BLaER1 treated with 17β-estradiol and CSF1 and Interleukin-3, amounts not matched to agents 10 nM and 100 nM (cell line): ENCODE results near the gene LHFPL6.
A peak's percentile ranks its signal among the peaks of the same experiment; 100 is the strongest.

Experiments
- H3K27ac ChIP-seq, 11 experiments: shearing (Covaris generic); formaldehyde crosslinking; 2 replicates each; pipeline ENCODE4 v1.8.1; 2022
- H3K27me3 ChIP-seq, 11 experiments: shearing (Covaris generic); formaldehyde crosslinking; 2 replicates each; pipeline ENCODE4 v1.8.1; 2022
- H3K36me3 ChIP-seq, 11 experiments: shearing (Covaris generic); formaldehyde crosslinking; 2 replicates each; pipeline ENCODE4 v1.8.1; 2022
- H3K4me1 ChIP-seq, 10 experiments: shearing (Covaris generic); formaldehyde crosslinking; 2 replicates each; pipeline ENCODE4 v1.8.1; 2022
- H3K4me2 ChIP-seq, 11 experiments: shearing (Covaris generic); formaldehyde crosslinking; 2 replicates each; pipeline ENCODE4 v1.8.1; 2022
- H3K4me3 ChIP-seq, 10 experiments: shearing (Covaris generic); formaldehyde crosslinking; 2 replicates each; pipeline ENCODE4 v1.8.1; 2022
- H3K9ac ChIP-seq, 11 experiments: shearing (Covaris generic); formaldehyde crosslinking; 2 replicates each; pipeline ENCODE4 v1.8.1; 2022
- H3K9me3 ChIP-seq, 11 experiments: shearing (Covaris generic); formaldehyde crosslinking; replicated peaks in 1 of 11; 2 replicates each; pipeline ENCODE4 v1.8.1; 2022
- H4K20me1 ChIP-seq, 11 experiments: shearing (Covaris generic); formaldehyde crosslinking; 2 replicates each; pipeline ENCODE4 v1.8.1; 2022
- Cebpa-rat ChIP-seq, 11 experiments: shearing (Covaris generic); IDR thresholded peaks; 2 replicates each; pipeline ENCODE4 v1.8.1; 2022

Gene LHFPL6

GRCh38 chr13:39410096-39410901 is 192.7 kb downstream of the LHFPL6 start:
- Histone ChIP-seq H4K20me1 (no peaks in the 10 kb centered on the region), H3K27ac (no peak overlapping the region), H3K4me3 (no peak overlapping the region), H3K36me3 (no peaks in the 10 kb centered on the region), H3K4me1 (peaks cover 0 to 11% (median 7%) of the 10 kb centered on the region in 10 experiments; a peak in 9 of 20 replicates), H3K9me3 (no peaks in the 10 kb centered on the region), H3K27me3 (no peaks in the 10 kb centered on the region), H3K4me2 (peak overlapping the region in 7 of 11 experiments; percentile 3 to 33 (median 20); a peak in 4 of 22 replicates), H3K9ac (no peak overlapping the region)
- TF ChIP-seq Cebpa-rat (IDR thresholded peaks at IDR 0.05), result peak in 1 of 11 experiments; percentile 23; a peak in 2 of 22 replicates

- no peak for TF ChIP-seq Cebpa-rat (IDR thresholded peaks at IDR 0.05)
- no peak overlapping the region for H3K4me2 ChIP-seq
- H3K4me3 ChIP-seq, result no peak overlapping the region
- no peak overlapping the region for H3K27ac ChIP-seq
- no peak overlapping the region for H3K9ac ChIP-seq
- H4K20me1 ChIP-seq, result no peaks in the 10 kb centered on the region
- peaks cover 0 to 11% (median 7%) of the 10 kb centered on the region in 10 experiments; a peak in 9 of 20 replicates for H3K4me1 ChIP-seq
- H3K27me3 ChIP-seq, result no peaks in the 10 kb centered on the region
- no peaks in the 10 kb centered on the region for H3K9me3 ChIP-seq
- no peaks in the 10 kb centered on the region for H3K36me3 ChIP-seq
These were observed 194.5 kb downstream of the LHFPL6 start for GRCh38 chr13:39408512-39408911.

- H3K4me1 ChIP-seq, result peaks cover 0 to 11% (median 7%) of the 10 kb centered on the region in 10 experiments; a peak in 9 of 20 replicates
- TF ChIP-seq Cebpa-rat (IDR thresholded peaks at IDR 0.05), result no peak
- H3K4me3 ChIP-seq, result no peak overlapping the region
- H3K27ac ChIP-seq, result no peak overlapping the region
- H3K4me2 ChIP-seq, result no peak overlapping the region
- no peaks in the 10 kb centered on the region for H4K20me1 ChIP-seq
- no peaks in the 10 kb centered on the region for H3K36me3 ChIP-seq
- no peak overlapping the region for H3K9ac ChIP-seq
- no peaks in the 10 kb centered on the region for H3K27me3 ChIP-seq
- H3K9me3 ChIP-seq, result no peaks in the 10 kb centered on the region
These were observed 195.2 kb downstream of the LHFPL6 start for GRCh38 chr13:39407786-39408185.

- H3K4me3 ChIP-seq, result no peak overlapping the region
- no peaks in the 10 kb centered on the region for H3K9me3 ChIP-seq
- peaks cover 0 to 11% (median 7%) of the 10 kb centered on the region in 10 experiments; a peak in 9 of 20 replicates for H3K4me1 ChIP-seq
- TF ChIP-seq Cebpa-rat (IDR thresholded peaks at IDR 0.05), result no peak
- H3K27ac ChIP-seq, result no peak overlapping the region
- no peaks in the 10 kb centered on the region for H4K20me1 ChIP-seq
- no peak overlapping the region for H3K9ac ChIP-seq
- H3K27me3 ChIP-seq, result no peaks in the 10 kb centered on the region
- no peaks in the 10 kb centered on the region for H3K36me3 ChIP-seq
- no peak overlapping the region for H3K4me2 ChIP-seq
These were observed 195.9 kb downstream of the LHFPL6 start for GRCh38 chr13:39407138-39407537.

GRCh38 chr13:39406688-39407087 is 196.3 kb downstream of the LHFPL6 start:
- H3K4me2 ChIP-seq, result no peak overlapping the region

GRCh38 chr13:39405596-39406205 is 197.3 kb downstream of the LHFPL6 start:
- Histone ChIP-seq H3K27ac (no peak overlapping the region), H3K36me3 (no peaks in the 10 kb centered on the region)

More at GRCh38 chr13:39406688-39407087, 196.3 kb downstream of the LHFPL6 start:
- H3K27ac ChIP-seq, result no peak overlapping the region
- H4K20me1 ChIP-seq, result no peaks in the 10 kb centered on the region
- H3K9ac ChIP-seq, result no peak overlapping the region
- no peaks in the 10 kb centered on the region for H3K36me3 ChIP-seq
- no peak overlapping the region for H3K4me3 ChIP-seq
- H3K4me1 ChIP-seq, result peaks cover 0 to 11% (median 7%) of the 10 kb centered on the region in 10 experiments; a peak in 9 of 20 replicates
- no peaks in the 10 kb centered on the region for H3K9me3 ChIP-seq
- TF ChIP-seq Cebpa-rat (IDR thresholded peaks at IDR 0.05), result no peak
- no peaks in the 10 kb centered on the region for H3K27me3 ChIP-seq

GRCh38 chr13:39405107-39405506 is 197.9 kb downstream of the LHFPL6 start:
- no peak overlapping the region for H3K4me3 ChIP-seq
- H3K4me1 ChIP-seq, result peaks cover 0 to 3% (median under 1%) of the 10 kb centered on the region in 10 experiments; a peak in 7 of 20 replicates
- TF ChIP-seq Cebpa-rat (IDR thresholded peaks at IDR 0.05), result no peak
- no peaks in the 10 kb centered on the region for H3K9me3 ChIP-seq
- H3K27me3 ChIP-seq, result no peaks in the 10 kb centered on the region
- no peak overlapping the region for H3K27ac ChIP-seq
- H3K4me2 ChIP-seq, result no peak overlapping the region
- H3K9ac ChIP-seq, result no peak overlapping the region
- H4K20me1 ChIP-seq, result no peaks in the 10 kb centered on the region
- H3K36me3 ChIP-seq, result no peaks in the 10 kb centered on the region

More at GRCh38 chr13:39405596-39406205, 197.3 kb downstream of the LHFPL6 start:
- H3K27me3 ChIP-seq, result no peaks in the 10 kb centered on the region
- no peak overlapping the region for H3K4me3 ChIP-seq
- no peak overlapping the region for H3K9ac ChIP-seq
- no peaks in the 10 kb centered on the region for H3K9me3 ChIP-seq
- H3K4me2 ChIP-seq, result no peak overlapping the region
- H4K20me1 ChIP-seq, result no peaks in the 10 kb centered on the region
- TF ChIP-seq Cebpa-rat (IDR thresholded peaks at IDR 0.05), result no peak
- H3K4me1 ChIP-seq, result peaks cover 0 to 8% (median 5%) of the 10 kb centered on the region in 10 experiments; a peak in 9 of 20 replicates

- Histone ChIP-seq H3K27me3 (no peaks in the 10 kb centered on the region), H3K4me1 (no peaks in the 10 kb centered on the region)
These were observed 199.9 kb downstream of the LHFPL6 start for GRCh38 chr13:39403106-39403505.

GRCh38 chr13:39402221-39402970 is 200.6 kb downstream of the LHFPL6 start:
- H3K4me3 ChIP-seq, result no peak overlapping the region
- no peak overlapping the region for H3K27ac ChIP-seq
- no peak for TF ChIP-seq Cebpa-rat (IDR thresholded peaks at IDR 0.05)
- H4K20me1 ChIP-seq, result no peaks in the 10 kb centered on the region
- H3K9me3 ChIP-seq, result no peaks in the 10 kb centered on the region
- no peaks in the 10 kb centered on the region for H3K27me3 ChIP-seq
- no peaks in the 10 kb centered on the region for H3K36me3 ChIP-seq
- H3K9ac ChIP-seq, result no peak overlapping the region
- H3K4me1 ChIP-seq, result peaks cover 0 to 3% (median 0%) of the 10 kb centered on the region in 10 experiments; a peak in 4 of 20 replicates
- H3K4me2 ChIP-seq, result no peak overlapping the region

More at GRCh38 chr13:39403106-39403505, 199.9 kb downstream of the LHFPL6 start:
- Histone ChIP-seq H3K27ac (no peak overlapping the region), H3K9me3 (no peaks in the 10 kb centered on the region), H3K36me3 (no peaks in the 10 kb centered on the region), H3K4me2 (no peak overlapping the region), H3K4me3 (no peak overlapping the region), H3K9ac (no peak overlapping the region), H4K20me1 (no peaks in the 10 kb centered on the region)
- no peak for TF ChIP-seq Cebpa-rat (IDR thresholded peaks at IDR 0.05)
